HCT116 (cell line): ENCODE measurements around the gene ATG10. TPM values are rescaled to one million over a fixed set of nuclear protein-coding genes. Genes with fewer than 3 reads are reported as not detected.

Source experiments
- ATAC-seq: fragments of 200-7000 bp; cut with Tn5 transposase; 2 replicates; pipeline ENCODE4 v1.9.1; 2020; ENCODE audit warnings: mild to moderate bottlenecking, moderate library complexity
- BruUV-seq: library from RNA; stranded (reverse); fragments of 400-500 nt; replicated peaks from 2 replicates; lab custom pipeline; 2021; lab: Mats Ljungman, UMichigan
- CTCF ChIA-PET: fragments of 300-600 bp; sonication (Branson Sonifier 250); formaldehyde crosslinking; loops from one replicate; lab custom pipeline; 2021; ENCODE audit warnings: antibody characterized with exemption; lab: Charles Lee
- POLR2A ChIA-PET: fragments of 300-600, 350-600 bp; sonication (Branson Sonifier 250); formaldehyde crosslinking; loops from one replicate; lab custom pipeline; 2021; ENCODE audit warnings: antibody characterized with exemption; lab: Charles Lee
- RAD21 ChIA-PET, 2 experiments: fragments of 300-600 bp; sonication (Branson Sonifier 250); formaldehyde crosslinking; loops; one replicate each; lab custom pipeline; 2023; ENCODE audit warnings: low total read pairs in 2 of 2; ENCODE audit not compliant: uncharacterized antibody in 2 of 2, unreplicated experiment in 2 of 2, low non-redundant PET in 1 of 2; lab: Charles Lee
- DNase-seq: peaks from one replicate; pipeline ENCODE4 v3.0.0-alpha.2; 2010; ENCODE audit warnings: low read depth, low spot score
- H2AFZ ChIP-seq: fragments of 200-600 bp; shearing (Covaris generic), sonication (generic); 2 replicates; pipeline ENCODE4 v1.6.1; 2017; ENCODE audit warnings: low read depth, mixed run types, mixed read lengths, antibody characterized with exemption, low read length; ENCODE audit not compliant: poor library complexity, severe bottlenecking
- H3K27ac ChIP-seq: 2 replicates; pipeline ENCODE4 v1.5.1; 2012; ENCODE audit warnings: low read depth, low read length
- H3K27me3 ChIP-seq: fragments of 200-600 bp; sonication (generic); 2 replicates; pipeline ENCODE4 v1.6.1; 2016; ENCODE audit warnings: mixed run types, low read length, mixed read lengths; ENCODE audit not compliant: insufficient read depth
- H3K36me3 ChIP-seq, 2 experiments: fragments of 200-500 bp in 1 of 2; fragments of 200-600 bp in 1 of 2; sonication (Bioruptor generic) in 1 of 2; sonication (generic) in 1 of 2; 2 replicates each; pipeline versions ENCODE4 v1.5.1 to v1.6.1; 2014 to 2016; ENCODE audit warnings: low read length in 2 of 2, inconsistent platforms in 1 of 2, mixed read lengths in 1 of 2, mixed run types in 1 of 2; ENCODE audit not compliant: insufficient read depth in 2 of 2, control insufficient read depth in 1 of 2
- H3K4me1 ChIP-seq, 2 experiments: fragments of 200-600 bp in 1 of 2; sonication (generic) in 1 of 2; 2 replicates each; pipeline versions ENCODE4 v1.5.1 to v1.6.1; 2012 to 2017; ENCODE audit warnings: low read length in 2 of 2, inconsistent platforms in 1 of 2, mild to moderate bottlenecking in 1 of 2, mixed read lengths in 1 of 2, mixed run types in 1 of 2, moderate library complexity in 1 of 2; ENCODE audit not compliant: insufficient read depth in 2 of 2, control insufficient read depth in 1 of 2
- H3K4me2 ChIP-seq: fragments of 200-600 bp; sonication (generic); 2 replicates; pipeline ENCODE4 v1.6.1; 2017; ENCODE audit warnings: mixed run types, low read length, mixed read lengths
- H3K4me3 ChIP-seq, 2 experiments: fragments of 200-600 bp in 1 of 2; sonication (generic) in 1 of 2; replicated peaks in 1 of 2; 2 replicates each; pipeline ENCODE4 v1.5.1; 2011 to 2016; ENCODE audit warnings: low read length in 2 of 2, control low read depth in 1 of 2, low read depth in 1 of 2, mild to moderate bottlenecking in 1 of 2, mixed read lengths in 1 of 2, mixed run types in 1 of 2
- H3K79me2 ChIP-seq: fragments of 200-600 bp; sonication (generic); 2 replicates; pipeline ENCODE4 v1.6.1; 2017; ENCODE audit warnings: mild to moderate bottlenecking, mixed run types, low read length, moderate library complexity, mixed read lengths; ENCODE audit not compliant: insufficient read depth
- H3K9ac ChIP-seq: fragments of 200-600 bp; sonication (generic); 2 replicates; pipeline ENCODE4 v1.6.1; 2016; ENCODE audit warnings: low read length, mixed read lengths
- H3K9me2 ChIP-seq: fragments of 200-600 bp; sonication (generic), shearing (Covaris generic); 2 replicates; pipeline ENCODE4 v1.6.1; 2017; ENCODE audit warnings: mixed run types, mild to moderate bottlenecking, moderate library complexity; ENCODE audit not compliant: insufficient read depth
- H3K9me3 ChIP-seq, 2 experiments: fragments of 200-500 bp in 1 of 2; fragments of 200-600 bp in 1 of 2; sonication (Bioruptor generic) in 1 of 2; sonication (generic) in 1 of 2; 2 replicates each; pipeline ENCODE4 v1.6.1; 2014 to 2017; ENCODE audit warnings: low read length in 2 of 2, mixed read lengths in 2 of 2, inconsistent platforms in 1 of 2, low read depth in 1 of 2, mild to moderate bottlenecking in 1 of 2, mixed run types in 1 of 2, moderate library complexity in 1 of 2; ENCODE audit not compliant: control insufficient read depth in 1 of 2, insufficient read depth in 1 of 2
- H4K20me1 ChIP-seq: fragments of 200-600 bp; sonication (generic), shearing (Covaris generic); 2 replicates; pipeline ENCODE4 v1.6.1; 2017; ENCODE audit warnings: mixed run types, mild to moderate bottlenecking, moderate library complexity; ENCODE audit not compliant: insufficient read depth
- CBX3 ChIP-seq: IDR thresholded peaks from 2 replicates; pipeline ENCODE4 v1.6.1; 2012; ENCODE audit warnings: low read depth
- CEBPB ChIP-seq: IDR thresholded peaks from 2 replicates; pipeline ENCODE4 v1.6.1; 2012; ENCODE audit warnings: low read depth
- EGR1 ChIP-seq: IDR thresholded peaks from 2 replicates; pipeline ENCODE4 v1.6.1; 2012; ENCODE audit warnings: low read depth
- ELF1 ChIP-seq: IDR thresholded peaks from 2 replicates; pipeline ENCODE4 v1.6.1; 2012; ENCODE audit warnings: low read depth, borderline replicate concordance
- EZH2 ChIP-seq: fragments of 200-600 bp; sonication (generic); IDR thresholded peaks from 2 replicates; pipeline ENCODE4 v1.6.1; 2017; ENCODE audit warnings: antibody characterized with exemption, mixed run types
- EZH2phosphoT487 ChIP-seq: fragments of 200-600 bp; IDR thresholded peaks from 2 replicates; pipeline ENCODE4 v1.6.1; 2018; ENCODE audit warnings: antibody characterized with exemption, borderline replicate concordance
- FOSL1 ChIP-seq: IDR thresholded peaks from 2 replicates; pipeline ENCODE4 v1.6.1; 2012; ENCODE audit warnings: low read depth
- JUND ChIP-seq: IDR thresholded peaks from 2 replicates; pipeline ENCODE4 v1.6.1; 2012
- MAX ChIP-seq: IDR thresholded peaks from 2 replicates; pipeline ENCODE4 v1.6.1; 2012
- POLR2A ChIP-seq: IDR thresholded peaks from 2 replicates; pipeline ENCODE4 v1.7.0; 2011; ENCODE audit warnings: borderline replicate concordance; ENCODE audit not compliant: insufficient read depth, insufficient read length; ENCODE audit errors: extremely low read depth
- POLR2AphosphoS5 ChIP-seq: IDR thresholded peaks from 2 replicates; pipeline ENCODE4 v1.6.1; 2011; ENCODE audit warnings: mild to moderate bottlenecking, low read depth, low read length, moderate library complexity
- SIN3A ChIP-seq: IDR thresholded peaks from 2 replicates; pipeline ENCODE4 v1.6.1; 2012; ENCODE audit warnings: low read depth
- SP1 ChIP-seq: IDR thresholded peaks from 2 replicates; pipeline ENCODE4 v1.6.1; 2012; ENCODE audit warnings: low read depth
- TCF7L2 ChIP-seq: IDR thresholded peaks from 2 replicates; pipeline ENCODE4 v1.7.0; 2011; ENCODE audit warnings: borderline replicate concordance, inconsistent platforms; ENCODE audit not compliant: insufficient read depth, insufficient read length; ENCODE audit errors: extremely low read depth
- YY1 ChIP-seq: IDR thresholded peaks from 2 replicates; pipeline ENCODE4 v1.6.1; 2011; ENCODE audit warnings: low read length, low read depth, moderate library complexity, mild to moderate bottlenecking; ENCODE audit not compliant: insufficient replicate concordance; ENCODE audit errors: extremely low read depth
- ZBTB33 ChIP-seq: IDR thresholded peaks from 2 replicates; pipeline ENCODE4 v1.6.1; 2011; ENCODE audit warnings: mild to moderate bottlenecking, low read length, moderate library complexity; ENCODE audit not compliant: insufficient replicate concordance; ENCODE audit errors: extremely low read depth
- ZFX ChIP-seq: fragments of 450-650 bp; IDR thresholded peaks from 2 replicates; pipeline ENCODE4 v1.6.1; 2017
- intact Hi-C: fragments of 100-400 bp; cut with micrococcal nuclease; formaldehyde crosslinking; loops from 2 replicates; pipeline ENCODE4 v1.10.0; 2022
- total RNA-seq: library from RNA; stranded (reverse); gene quantifications from one replicate; pipeline ENCODE4 v1.2.1, GENCODE V29; 2021; ENCODE audit not compliant: unreplicated experiment
- TF ChIP-seq, protein P1 (sequence below): IDR thresholded peaks from 2 replicates; pipeline ENCODE4 v1.6.1; 2012; ENCODE audit warnings: low read depth
- TF ChIP-seq, protein P2 (sequence below), 3 experiments: fragments of 200-600 bp in 1 of 3; sonication (generic) in 1 of 3; IDR thresholded peaks in 2 of 3; conservative IDR thresholded peaks in 1 of 3; 2 replicates each; pipeline ENCODE4 v1.5.1; 2012 to 2017; ENCODE audit warnings: low read depth in 2 of 3, low read length in 2 of 3, antibody characterized with exemption in 1 of 3, borderline replicate concordance in 1 of 3, control low read depth in 1 of 3, mild to moderate bottlenecking in 1 of 3, mixed read lengths in 1 of 3, mixed run types in 1 of 3, moderate library complexity in 1 of 3; ENCODE audit not compliant: insufficient read depth in 1 of 3

Gene ATG10
- total RNA-seq, 1 experiment from 2014 or later = 9.4 TPM

GRCh38 chr5:82046276-82046647 is 74.4 kb downstream of the ATG10 start:
- intact Hi-C loops = no loop called here
- ATAC-seq (no peak), DNase-seq (no peak)
- BruUV-seq = no TSS peak
- Histone ChIP-seq H3K4me2 (no peak overlapping the region), H4K20me1 (no peaks in the 10 kb centered on the region), H3K27me3 (no peaks in the 10 kb centered on the region), H2AFZ (no peak overlapping the region), H3K4me3 (no peak overlapping the region), H3K79me2 (no peaks in the 10 kb centered on the region), H3K27ac (no peak overlapping the region), H3K36me3 (no peaks in the 10 kb centered on the region), H3K9ac (no peak overlapping the region), H3K9me3 (0 out of 4 replicates have a peak, but pooled peaks cover 0 to 2% of the 10 kb centered on the region in 2 experiments), H3K9me2 (no peaks in the 10 kb centered on the region), H3K4me1 (no peaks in the 10 kb centered on the region)
- POLR2A ChIA-PET = no interaction called here
- CTCF ChIA-PET = no interaction called here
- RAD21 ChIA-PET = no interaction called here
- TF ChIP-seq, protein P1, sequence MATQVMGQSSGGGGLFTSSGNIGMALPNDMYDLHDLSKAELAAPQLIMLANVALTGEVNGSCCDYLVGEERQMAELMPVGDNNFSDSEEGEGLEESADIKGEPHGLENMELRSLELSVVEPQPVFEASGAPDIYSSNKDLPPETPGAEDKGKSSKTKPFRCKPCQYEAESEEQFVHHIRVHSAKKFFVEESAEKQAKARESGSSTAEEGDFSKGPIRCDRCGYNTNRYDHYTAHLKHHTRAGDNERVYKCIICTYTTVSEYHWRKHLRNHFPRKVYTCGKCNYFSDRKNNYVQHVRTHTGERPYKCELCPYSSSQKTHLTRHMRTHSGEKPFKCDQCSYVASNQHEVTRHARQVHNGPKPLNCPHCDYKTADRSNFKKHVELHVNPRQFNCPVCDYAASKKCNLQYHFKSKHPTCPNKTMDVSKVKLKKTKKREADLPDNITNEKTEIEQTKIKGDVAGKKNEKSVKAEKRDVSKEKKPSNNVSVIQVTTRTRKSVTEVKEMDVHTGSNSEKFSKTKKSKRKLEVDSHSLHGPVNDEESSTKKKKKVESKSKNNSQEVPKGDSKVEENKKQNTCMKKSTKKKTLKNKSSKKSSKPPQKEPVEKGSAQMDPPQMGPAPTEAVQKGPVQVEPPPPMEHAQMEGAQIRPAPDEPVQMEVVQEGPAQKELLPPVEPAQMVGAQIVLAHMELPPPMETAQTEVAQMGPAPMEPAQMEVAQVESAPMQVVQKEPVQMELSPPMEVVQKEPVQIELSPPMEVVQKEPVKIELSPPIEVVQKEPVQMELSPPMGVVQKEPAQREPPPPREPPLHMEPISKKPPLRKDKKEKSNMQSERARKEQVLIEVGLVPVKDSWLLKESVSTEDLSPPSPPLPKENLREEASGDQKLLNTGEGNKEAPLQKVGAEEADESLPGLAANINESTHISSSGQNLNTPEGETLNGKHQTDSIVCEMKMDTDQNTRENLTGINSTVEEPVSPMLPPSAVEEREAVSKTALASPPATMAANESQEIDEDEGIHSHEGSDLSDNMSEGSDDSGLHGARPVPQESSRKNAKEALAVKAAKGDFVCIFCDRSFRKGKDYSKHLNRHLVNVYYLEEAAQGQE = no peak
- TF ChIP-seq EZH2 (no peak), JUND (no peak), CBX3 (no peak), ZFX (no peak), POLR2AphosphoS5 (no peak), MAX (no peak), ZBTB33 (no peak), ELF1 (no peak), POLR2A (no peak), EGR1 (no peak), SP1 (no peak), FOSL1 (no peak), CEBPB (no peak), YY1 (no peak), SIN3A (no peak), TCF7L2 (no peak), EZH2phosphoT487 (no peak)
- TF ChIP-seq, protein P2, sequence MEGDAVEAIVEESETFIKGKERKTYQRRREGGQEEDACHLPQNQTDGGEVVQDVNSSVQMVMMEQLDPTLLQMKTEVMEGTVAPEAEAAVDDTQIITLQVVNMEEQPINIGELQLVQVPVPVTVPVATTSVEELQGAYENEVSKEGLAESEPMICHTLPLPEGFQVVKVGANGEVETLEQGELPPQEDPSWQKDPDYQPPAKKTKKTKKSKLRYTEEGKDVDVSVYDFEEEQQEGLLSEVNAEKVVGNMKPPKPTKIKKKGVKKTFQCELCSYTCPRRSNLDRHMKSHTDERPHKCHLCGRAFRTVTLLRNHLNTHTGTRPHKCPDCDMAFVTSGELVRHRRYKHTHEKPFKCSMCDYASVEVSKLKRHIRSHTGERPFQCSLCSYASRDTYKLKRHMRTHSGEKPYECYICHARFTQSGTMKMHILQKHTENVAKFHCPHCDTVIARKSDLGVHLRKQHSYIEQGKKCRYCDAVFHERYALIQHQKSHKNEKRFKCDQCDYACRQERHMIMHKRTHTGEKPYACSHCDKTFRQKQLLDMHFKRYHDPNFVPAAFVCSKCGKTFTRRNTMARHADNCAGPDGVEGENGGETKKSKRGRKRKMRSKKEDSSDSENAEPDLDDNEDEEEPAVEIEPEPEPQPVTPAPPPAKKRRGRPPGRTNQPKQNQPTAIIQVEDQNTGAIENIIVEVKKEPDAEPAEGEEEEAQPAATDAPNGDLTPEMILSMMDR (IDR thresholded peaks at IDR 0.05 in 2 of 3, conservative IDR thresholded peaks at IDR 0.05 in 1 of 3; ENCODE audit: borderline replicate concordance in 1 of 3, insufficient read depth in 1 of 3, low read depth in 2 of 3, low read length in 2 of 3) = no peak
